Right lung (tissue), 5 donors: Measurements from ENCODE around the gene COQ9. TPM values are rescaled to one million over a fixed set of nuclear protein-coding genes. Genes with fewer than 3 reads are reported as not detected.
"Not testable (repeated sequence)": the region's sequence is repeated elsewhere in the genome, so short reads cannot be mapped to it uniquely, and the experiment has no call there.

Experiments
- DNase-seq, 2 donors: peaks; one replicate each; pipeline ENCODE4 v3.0.0-alpha.2; 2013
- polyA plus RNA-seq, 5 donors: library from polyadenylated mRNA; unstranded; fragments of 120-200 nt; gene quantifications; one replicate each; pipeline versions ENCODE4 v1.2.1 to v1.2.3, GENCODE V29; 2013; ENCODE audit warnings: inconsistent platforms in 1 of 5, low replicate concordance in 1 of 5; ENCODE audit not compliant: insufficient read length in 5 of 5, insufficient read depth in 1 of 5

COQ9 gene
- polyA plus RNA-seq, 5 donors, result 57.0 to 65.0 (median 59.4) TPM

- no peak for DNase-seq
These were observed 35.7 kb downstream of the COQ9 start for GRCh38 chr16:57482845-57483545.

DNA sequence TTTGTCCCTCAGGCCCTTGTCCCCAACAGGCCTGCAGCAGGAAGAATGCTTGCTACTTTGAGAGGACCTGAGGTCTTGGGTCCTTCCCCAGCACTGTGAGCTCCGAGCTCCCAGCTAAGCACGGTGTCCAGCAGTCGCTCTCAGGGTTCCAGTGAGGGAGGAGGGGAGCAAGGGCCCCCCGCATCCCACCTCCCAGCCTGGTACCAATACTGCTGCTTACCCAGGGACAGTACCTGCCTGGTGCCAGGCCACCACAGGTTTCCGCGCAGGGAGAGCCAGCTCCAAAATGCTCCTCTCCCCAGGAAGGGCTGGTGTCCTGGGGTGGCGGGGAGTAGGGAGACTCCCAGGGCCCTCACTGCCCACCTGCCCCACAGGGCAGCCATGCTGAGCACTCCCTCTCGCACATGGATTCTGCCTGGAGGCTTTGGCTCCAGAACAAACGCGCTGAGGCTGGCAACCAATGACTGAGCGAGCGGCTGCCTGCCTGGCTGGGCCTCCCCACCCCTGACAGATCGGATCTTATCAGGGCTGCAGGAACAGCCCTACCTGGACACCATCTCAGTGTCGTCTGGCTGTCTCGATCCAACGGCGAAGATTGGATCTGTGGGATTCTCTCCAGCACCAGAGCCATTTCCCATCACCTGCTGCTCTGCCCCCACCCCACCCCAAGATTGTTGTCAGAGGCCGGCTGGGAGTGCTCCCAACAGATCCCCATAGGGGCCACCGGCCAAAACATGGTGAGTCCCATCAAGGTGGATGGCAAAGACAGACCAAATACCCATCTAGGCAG, 36.6 kb downstream of the COQ9 start:
- DNase-seq, result no peak

GRCh38 chr16:57484515-57485005, 37.3 kb downstream of the COQ9 start:
- DNase-seq, result no peak

GRCh38 chr16:57485091-57485915, 38.0 kb downstream of the COQ9 start:
- DNase-seq, result no peak

- peak; percentile 45 to 63 for DNase-seq
These were observed 38.9 kb downstream of the COQ9 start, which contains the start of gene DOK4 for GRCh38 chr16:57485916-57486857. Gene DOK4, minus strand, starts transcription at chr16:57486493. Its CDS starts 6,986 bp downstream, at chr16:57479507.

GRCh38 chr16:57486858-57487834, 39.9 kb downstream of the COQ9 start:
- DNase-seq, result no peak

GRCh38 chr16:57489229-57489628, 42.0 kb downstream of the COQ9 start:
- DNase-seq, result no peak

DNA sequence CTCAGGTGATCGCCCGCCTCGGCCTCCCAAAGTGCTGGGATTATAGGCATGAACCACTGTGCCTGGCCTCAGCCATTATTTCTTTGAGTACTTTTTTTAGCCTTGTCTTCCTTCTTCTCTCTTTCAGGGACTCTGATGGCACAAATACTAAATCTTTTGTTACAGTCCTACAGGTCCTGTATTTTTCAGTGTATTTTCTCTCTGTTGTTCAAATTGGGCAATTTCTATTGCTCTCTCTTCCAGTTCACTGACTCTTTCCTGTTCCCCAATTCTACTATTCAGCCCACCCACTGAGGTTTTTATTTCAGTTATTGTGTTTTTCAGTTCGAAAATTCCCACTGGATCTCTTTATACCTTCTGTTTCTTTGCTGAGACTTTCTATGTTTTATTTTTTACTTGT, 46.5 kb downstream of the COQ9 start:
- no peak for DNase-seq

- no peak for DNase-seq
These were observed 49.8 kb downstream of the COQ9 start for GRCh38 chr16:57497121-57497520.

DNA sequence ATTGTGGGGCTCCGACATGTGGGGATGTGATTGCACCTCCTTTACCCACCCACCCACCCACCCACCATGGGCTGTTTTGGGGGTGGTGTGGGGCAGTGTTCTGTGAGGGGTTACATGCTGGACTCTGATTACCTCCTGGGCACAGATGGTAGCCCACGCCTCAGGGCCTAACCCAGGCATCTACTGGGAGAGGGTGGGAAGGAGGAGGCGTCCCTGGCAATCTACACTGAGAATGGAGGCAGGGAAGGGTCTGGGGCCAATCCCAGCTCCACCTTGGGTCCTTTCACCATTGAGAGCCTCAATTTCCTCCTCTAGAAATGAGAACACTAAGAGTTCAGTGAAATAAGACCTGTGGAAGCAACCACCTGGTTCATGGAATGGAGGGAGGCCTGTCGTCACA, 50.8 kb downstream of the COQ9 start:
- no peak for DNase-seq

GRCh38 chr16:57499941-57500340, 52.7 kb downstream of the COQ9 start:
- not testable (repeated sequence) for DNase-seq

GRCh38 chr16:57500578-57501111, 53.4 kb downstream of the COQ9 start:
- no peak for DNase-seq

DNA sequence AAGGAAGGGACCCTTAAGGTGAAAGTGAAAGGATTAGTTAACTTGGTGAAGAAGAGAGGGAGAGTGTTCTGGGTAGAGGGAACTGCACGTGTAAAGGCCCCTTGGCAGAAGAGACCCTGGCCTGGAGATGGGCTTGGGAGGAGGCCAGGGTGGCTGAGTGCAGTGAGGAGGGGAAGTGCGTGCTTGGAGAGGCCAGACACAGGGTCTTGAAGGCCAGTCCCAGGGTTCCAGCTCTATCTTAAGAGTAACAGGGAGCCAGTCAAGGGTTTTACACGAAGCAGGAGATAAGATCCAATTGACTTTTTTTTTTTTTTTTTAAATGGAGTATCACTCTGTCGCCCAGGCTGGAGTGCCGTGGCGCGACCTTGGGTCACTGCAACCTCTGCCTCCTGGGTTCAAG, 54.2 kb downstream of the COQ9 start:
- no peak for DNase-seq

DNA sequence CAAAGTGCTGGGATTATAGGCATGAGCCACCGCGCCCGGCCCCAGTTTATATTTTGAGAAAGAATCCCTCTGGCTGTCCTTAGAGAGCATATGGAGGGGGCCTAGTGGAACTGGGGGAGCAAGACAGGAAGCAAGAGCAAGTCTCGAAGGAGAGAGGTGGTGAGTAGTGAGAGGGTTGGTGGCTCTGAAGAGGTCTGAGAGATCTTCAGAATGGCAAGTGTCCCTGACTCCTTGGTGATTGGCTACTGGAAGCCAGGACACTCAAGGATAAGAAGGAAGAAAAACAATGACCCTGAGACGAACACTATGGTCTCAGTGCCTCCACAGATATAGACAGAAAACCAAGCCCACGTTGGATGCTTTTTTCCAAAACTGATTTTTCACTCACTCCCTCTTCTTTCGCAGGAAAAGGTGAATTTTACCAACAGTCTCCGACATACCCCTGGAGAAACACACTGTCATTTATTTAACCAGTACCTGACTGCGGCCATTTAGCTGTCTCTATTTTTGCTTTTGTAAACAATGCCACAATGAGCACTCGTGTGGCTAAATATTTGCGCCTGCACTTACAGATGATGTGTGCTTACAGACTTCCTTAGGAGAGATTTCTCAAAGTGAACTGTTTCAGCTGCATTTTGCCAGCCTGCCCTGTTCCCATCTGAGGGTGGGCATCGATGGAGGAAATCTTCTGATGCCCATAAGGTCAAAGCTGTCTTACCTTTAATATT, 54.9 kb downstream of the COQ9 start:
- no peak for DNase-seq

DNA sequence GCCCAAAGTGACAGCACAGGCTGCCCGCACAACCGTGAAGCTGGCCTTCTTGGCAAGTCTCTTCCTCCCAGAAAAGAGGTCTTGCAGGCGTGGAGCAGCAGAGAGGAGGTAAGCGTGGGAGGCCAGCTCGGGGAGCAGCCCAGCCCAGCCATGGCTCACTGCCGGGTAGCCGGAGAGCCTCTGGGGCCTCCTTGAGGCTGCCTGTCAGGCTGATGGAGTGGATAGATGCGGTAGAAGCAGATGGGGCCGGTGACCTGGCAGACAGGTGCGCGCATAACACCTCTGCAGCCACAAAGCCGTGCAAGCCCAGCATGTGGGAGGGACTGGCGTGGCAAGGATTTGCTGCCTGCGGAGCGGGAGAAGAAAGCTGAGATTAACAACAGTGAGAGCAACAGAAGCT, 56.1 kb downstream of the COQ9 start:
- DNase-seq, result no peak

DNA sequence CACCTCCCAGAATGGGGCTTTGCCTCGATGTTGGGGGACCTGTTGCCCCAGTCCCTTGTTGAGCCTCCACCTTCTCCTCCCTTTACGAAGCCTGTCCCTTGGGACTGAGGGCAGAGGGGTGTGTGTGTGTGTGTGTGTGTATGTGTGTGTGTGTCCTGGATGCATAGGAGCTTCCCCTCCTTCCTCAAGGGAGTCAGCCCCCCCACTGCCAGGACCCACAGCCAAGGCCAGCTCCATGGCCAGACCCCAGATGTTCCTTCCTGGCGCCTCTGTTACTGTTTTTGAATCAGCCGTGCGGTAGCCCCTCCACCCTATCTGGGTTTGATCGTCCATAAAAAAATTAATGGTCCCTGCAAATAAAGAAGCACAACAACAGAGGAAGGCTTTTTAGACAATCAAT, 56.7 kb downstream of the COQ9 start:
- no peak for DNase-seq

GRCh38 chr16:57504491-57504890, 57.2 kb downstream of the COQ9 start:
- no peak for DNase-seq

DNA sequence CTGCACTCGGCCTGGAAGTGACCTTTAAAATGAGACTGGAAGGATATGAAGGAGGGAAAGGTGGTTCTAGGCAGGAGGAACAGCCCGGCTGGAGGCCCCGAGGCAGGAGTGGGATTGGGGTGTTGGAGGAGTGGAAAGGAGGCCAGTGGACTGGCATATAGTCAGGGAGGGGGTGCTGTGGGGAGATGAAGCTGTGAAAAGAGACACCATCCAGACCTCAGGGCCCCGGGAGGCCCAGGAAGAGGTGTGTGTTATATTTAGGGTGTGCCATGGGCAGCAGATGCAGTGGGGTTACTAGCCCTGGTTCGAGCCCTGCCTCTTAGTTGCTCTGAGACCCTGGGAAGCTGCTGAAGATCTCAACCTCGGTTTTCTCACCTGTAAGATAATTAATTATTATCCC, 57.9 kb downstream of the COQ9 start:
- no peak for DNase-seq
